GM23338 (cell line): ENCODE measurements around the gene HADHA.

Experiments
- CREB1 ChIP-seq: fragments of 250-450 bp; sonication (Bioruptor Pico); IDR thresholded peaks from 2 replicates; pipeline ENCODE4 v1.5.0; 2020; ENCODE audit warnings: low read depth, mild to moderate bottlenecking, moderate library complexity
- CTCF ChIP-seq, 2 experiments: fragments of 200-600 bp in 1 of 2; sonication (generic) in 1 of 2; conservative IDR thresholded peaks; 2 replicates each; pipeline versions ENCODE4 v1.5.1 to v1.6.1; 2016 to 2017; ENCODE audit warnings: antibody characterized with exemption in 2 of 2, low read depth in 2 of 2, mild to moderate bottlenecking in 2 of 2, moderate library complexity in 1 of 2
- ETS1 ChIP-seq: IDR thresholded peaks from 2 replicates; pipeline ENCODE4 v1.6.1; 2016; ENCODE audit warnings: antibody characterized with exemption
- EZH2 ChIP-seq: fragments of 200-600 bp; sonication (generic); IDR thresholded peaks from one replicate; pipeline ENCODE4 v1.8.0; 2017; ENCODE audit warnings: antibody characterized with exemption, mild to moderate bottlenecking, low read depth; ENCODE audit not compliant: unreplicated experiment
- EZH2phosphoT487 ChIP-seq: fragments of 200-600 bp; sonication (generic); IDR thresholded peaks from one replicate; pipeline ENCODE4 v1.8.1; 2018; ENCODE audit warnings: antibody characterized with exemption; ENCODE audit not compliant: unreplicated experiment
- JUNB ChIP-seq: IDR thresholded peaks from one replicate; pipeline ENCODE4 v1.6.1; 2016; ENCODE audit warnings: antibody characterized with exemption; ENCODE audit not compliant: unreplicated experiment
- NANOG ChIP-seq: IDR thresholded peaks from 2 replicates; pipeline ENCODE4 v1.6.1; 2016; ENCODE audit warnings: antibody characterized with exemption, borderline replicate concordance
- POLR2AphosphoS5 ChIP-seq: IDR thresholded peaks from 2 replicates; pipeline ENCODE4 v1.6.1; 2016; ENCODE audit warnings: antibody characterized with exemption, low read depth
- REST ChIP-seq: IDR thresholded peaks from one replicate; pipeline ENCODE4 v1.6.1; 2018; ENCODE audit warnings: antibody characterized with exemption; ENCODE audit not compliant: unreplicated experiment
- STAT1 ChIP-seq: IDR thresholded peaks from one replicate; pipeline ENCODE4 v1.6.1; 2016; ENCODE audit warnings: antibody characterized with exemption; ENCODE audit not compliant: unreplicated experiment
- ZNF462 ChIP-seq: fragments of 250-450 bp; sonication (Bioruptor Pico); IDR thresholded peaks from 2 replicates; pipeline ENCODE4 v1.5.0; 2020; ENCODE audit warnings: mild to moderate bottlenecking, moderate library complexity

- TF ChIP-seq CTCF (conservative IDR thresholded peaks at IDR 0.05; ENCODE audit: low read depth in 2 of 2): no peak
- TF ChIP-seq REST: no peak
- no peak for TF ChIP-seq EZH2
- no peak for TF ChIP-seq EZH2phosphoT487
- no peak for TF ChIP-seq JUNB
- TF ChIP-seq ETS1: no peak
- TF ChIP-seq STAT1: no peak
- TF ChIP-seq CREB1: no peak
- TF ChIP-seq POLR2AphosphoS5: no peak
- no peak for TF ChIP-seq ZNF462
- no peak for TF ChIP-seq NANOG
These were observed 79.7 kb downstream of the HADHA start for GRCh38 chr2:26164641-26165211.
